CD4-positive, alpha-beta T cell treated with Interleukin-17A for 1 hour (primary cell): ENCODE measurements around the gene RBMS2.

Source experiments
- DNase-seq: peaks from one replicate; pipeline ENCODE4 v3.0.0-alpha.2; 2020

The RBMS2 gene

DNA sequence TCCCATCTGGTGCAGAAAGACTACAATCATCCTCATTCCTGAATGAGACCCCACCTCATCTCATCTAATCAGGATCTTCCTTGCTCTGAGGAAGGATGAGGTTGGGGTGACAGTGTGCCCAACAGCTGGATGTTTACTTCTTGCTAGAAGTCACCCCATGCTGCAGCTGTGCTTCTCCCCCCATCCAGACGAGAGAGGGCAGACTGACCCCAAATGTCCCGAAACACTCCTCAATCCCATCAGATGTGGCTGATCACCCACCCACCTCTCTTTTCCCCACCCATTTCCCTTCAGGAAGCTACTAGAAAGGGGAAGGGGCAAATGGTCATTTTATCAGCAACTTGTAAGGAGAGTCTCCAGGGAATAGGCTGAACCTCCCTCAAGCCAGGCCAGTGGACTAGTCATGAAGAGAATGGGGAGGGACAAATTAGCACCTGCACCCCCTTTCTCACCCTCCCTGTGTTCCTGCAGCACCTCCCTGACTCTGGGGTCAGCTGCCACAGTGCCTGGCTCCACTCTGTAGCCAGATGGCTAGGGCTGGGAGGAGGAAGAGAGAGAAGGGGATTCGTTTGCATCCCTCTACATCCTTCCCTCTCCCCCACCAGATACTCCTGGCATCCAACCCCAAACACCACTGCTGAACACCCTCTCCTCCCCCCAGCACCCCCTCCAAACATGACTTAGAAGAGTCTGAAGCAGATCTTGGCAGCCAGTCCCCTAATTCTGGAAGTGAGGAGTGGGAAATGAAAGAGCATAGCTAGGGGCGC is 111.3 kb downstream of the RBMS2 start:
- no peak for DNase-seq

DNA sequence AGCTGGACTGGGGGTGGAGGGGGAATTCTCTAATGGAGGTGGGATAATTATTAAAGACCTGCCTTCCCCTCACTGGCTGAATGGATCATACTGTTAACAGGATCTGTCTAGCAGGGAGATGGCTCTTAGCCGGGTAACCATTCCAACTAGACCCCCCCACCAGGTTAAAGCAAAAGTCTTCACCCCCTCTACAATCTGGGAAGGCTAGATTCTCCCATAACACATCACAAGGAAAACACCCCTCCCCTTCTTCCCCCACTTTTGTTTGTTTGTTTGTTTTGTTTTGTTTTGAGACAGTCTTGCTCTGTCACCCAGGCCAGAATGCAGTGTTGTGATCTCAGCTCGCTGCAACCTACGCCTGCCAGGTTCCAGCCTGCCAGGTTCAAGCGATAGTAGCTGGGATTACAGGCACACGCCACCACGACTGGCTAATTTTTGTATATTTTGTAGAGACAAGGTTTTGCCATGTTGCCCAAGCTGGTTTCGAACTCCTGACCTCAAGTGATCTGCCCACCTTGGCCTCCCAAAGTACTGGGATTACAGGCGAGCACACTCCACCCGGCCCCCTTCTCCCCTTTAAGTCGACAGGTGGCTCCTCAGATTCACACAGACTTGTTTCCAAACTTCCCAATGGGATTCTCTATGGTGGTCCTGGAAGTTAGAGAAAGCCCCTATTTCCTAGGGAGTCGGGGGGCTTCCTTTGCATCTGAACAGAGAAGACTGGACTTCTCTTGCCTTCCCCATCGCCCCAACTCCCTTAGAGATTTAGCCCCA is 112.0 kb downstream of the RBMS2 start:
- DNase-seq, result no peak

DNA sequence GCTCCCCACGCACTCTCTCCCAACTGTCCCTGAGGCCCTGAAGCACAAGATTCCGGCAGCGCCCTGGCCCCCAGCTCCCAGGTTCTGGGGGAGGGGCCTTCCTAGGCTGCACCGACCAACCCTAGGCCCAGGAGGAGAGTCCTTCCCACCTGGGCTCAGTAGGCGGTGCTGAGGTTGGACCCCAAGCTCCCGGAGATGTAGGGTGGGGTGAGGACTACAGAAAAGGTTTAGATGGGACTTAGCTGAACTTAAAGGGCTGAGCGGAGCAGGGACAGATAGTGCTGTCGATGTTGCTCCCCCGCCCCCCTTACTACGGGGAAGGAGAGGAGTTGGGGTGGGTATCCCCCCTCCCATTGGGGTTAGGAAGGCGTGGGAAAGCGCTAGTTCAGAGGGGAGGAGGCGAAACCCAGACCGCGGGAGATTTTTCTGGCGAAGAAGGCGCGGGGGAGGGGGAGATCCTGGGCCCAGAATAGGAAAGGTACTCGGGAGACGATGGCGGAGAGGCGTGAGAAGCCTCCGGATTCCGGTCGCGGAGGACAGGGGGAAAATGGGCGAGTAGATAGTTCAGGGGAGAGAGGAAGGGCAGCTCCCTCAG is 112.7 kb downstream of the RBMS2 start:
- DNase-seq, result peak; percentile 34

DNA sequence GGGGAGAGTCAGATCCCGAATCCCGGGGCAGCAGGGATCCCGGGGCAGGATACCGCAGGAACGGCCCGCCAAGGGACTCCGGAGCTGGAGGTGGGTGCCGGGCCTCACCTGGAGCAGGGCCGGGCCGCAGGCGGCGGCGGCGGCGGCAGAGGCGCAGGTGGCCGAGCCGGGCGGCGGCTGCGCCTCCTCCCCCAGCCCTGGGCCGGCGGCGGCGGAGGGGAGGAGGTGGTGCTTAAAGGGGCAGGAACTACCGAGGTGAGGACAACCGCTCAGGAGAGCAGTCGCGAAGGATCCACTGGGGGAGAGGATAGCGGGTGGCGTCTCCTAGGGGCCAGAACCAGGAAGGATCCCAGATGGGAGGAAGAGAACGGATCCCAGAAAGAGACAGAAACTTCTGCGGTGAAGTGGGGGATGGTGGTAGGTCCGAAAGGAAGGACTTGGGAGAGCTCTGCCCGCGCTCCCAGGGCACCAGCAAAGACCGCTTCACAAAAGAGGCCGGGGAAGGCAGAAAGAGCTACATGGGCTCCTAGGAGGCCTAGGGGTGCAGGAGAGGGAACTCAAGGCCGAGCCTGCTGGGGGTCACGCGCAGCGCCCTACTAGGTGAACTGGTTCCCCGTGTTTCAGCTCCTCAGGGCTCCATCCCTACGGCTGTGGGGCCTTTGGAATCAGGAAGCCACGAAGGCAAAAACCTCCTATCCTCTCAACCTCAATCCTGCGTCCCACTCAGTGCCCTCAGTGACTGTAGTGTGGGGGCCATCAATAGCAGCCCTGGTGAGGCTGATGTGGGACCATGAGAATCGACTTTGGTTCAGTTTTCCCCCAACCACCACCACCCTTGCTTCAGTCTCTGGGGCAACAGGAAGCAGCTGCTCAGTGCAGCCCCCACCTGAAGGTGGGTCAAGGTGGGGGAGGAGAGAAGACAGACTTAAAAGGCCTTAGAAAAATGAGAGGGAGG is 113.5 kb downstream of the RBMS2 start:
- peak; percentile 70 for DNase-seq

DNA sequence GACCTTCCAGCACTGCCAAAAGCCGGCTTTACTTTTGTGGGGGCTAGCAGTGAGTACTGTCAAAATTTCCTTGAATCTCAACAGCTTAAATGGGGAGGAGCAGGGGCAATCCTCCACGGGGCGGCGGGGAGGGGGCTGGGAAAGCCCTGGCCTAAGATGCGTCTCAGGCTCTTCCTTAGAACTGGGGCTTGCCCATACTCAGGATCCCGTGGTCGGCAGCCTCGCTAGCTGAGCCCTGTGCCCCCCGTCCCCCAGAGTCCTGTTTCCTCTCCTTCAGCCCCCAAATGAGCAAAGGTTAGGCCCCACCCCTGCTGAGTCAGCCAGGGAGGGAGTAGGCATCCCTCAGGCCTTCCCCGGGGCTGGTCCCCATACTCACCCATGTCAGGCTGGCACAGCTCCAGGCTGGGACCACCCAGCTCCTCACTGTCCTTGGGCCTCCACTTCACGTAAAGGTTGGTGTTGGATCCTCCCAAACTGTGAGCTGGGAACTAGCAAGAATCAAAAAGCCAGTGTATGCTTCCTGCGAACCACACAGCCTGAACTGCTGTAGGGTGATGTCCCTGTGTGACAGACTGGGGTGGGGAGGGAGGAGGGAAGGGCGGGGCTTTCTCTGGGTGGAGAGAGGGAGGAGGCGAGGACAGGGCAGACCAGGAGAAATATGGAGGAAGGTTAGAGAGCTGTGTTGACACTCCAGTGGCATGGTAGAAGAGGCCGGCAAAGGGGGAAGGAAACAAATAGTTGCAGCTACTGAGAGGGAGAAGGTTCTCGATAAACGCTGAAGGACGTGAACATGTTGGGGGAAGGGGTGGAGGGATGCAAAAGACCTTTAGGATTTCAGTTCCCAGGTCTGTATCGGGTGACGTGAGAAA is 114.4 kb downstream of the RBMS2 start:
- DNase-seq, result peak; percentile 89

DNA sequence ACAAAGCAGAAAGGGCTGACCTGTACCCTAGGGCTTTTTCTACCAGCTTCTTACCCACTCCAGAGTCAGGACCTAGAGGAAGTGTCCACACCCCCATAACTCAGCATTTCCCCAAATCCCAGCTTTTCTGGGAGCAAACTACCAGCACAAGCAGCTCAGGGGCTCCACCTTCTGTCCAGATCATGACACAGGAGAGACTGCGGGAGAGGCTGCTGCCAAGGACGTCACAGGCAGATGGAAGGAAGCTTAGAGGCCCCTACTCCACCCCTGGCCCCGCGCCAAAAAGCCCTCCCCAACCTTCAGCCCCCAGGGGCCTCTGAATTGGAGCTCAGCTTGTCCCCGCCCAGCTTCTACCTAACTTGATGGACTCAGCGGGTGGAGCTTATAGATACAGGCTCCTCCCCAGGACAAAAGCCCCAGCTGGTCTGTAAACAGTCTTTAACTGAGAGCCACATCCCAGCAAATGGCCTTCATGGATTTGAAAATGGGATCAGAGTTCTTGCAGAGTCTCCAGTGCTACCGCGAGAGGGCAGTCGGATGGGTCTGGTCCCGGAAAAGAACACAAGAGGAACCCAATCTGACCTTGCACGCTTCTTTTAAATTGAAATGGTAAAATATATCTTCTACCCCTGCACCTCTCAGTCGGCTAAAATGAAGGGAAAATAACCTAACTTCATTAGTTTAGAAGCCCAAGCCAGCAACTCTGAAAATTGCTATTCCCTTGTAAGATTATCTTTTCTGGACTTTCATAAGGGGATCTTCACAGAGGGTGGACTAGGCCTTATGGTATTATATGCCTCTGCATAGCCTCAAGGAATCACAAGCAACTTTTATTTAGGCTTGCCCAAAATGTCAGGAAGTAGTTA is 115.3 kb downstream of the RBMS2 start:
- peak; percentile 97 for DNase-seq

DNA sequence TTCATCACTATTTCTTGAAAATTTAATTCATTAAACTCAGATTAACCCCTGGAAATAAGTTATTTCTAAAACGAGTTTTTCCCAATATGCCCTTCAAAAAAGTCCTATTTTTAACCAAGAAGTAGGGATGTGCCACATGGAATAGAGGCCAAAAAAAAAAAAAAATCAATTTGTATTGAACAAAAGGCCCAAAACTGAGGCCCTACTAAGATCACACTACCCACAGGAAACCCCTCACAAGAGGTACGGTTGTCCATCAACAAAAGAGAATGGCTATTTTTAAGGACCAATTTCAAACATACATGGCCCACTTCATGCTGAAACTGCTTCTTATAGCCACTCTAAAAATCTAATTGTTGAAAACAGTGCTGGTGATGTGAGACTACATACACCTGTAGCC is 116.0 kb downstream of the RBMS2 start:
- DNase-seq, result no peak

DNA sequence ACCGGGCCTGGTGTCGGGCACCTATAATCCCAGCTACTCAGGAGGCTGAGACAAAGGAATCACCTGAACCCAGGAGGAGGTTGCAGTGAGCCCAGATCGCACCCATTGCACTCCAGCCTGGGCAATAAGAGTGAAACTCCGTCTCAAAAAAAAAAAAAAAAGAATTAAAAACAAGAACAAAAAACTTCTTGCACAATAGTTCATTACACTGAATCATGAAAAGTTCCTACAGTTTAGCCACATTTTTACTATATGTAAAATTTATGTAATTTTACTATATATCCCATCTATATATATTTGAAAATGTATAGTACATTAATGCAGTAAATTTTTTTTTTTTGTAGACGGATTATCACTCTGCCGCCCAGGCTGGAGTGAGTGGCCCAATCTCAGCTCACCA is 119.6 kb downstream of the RBMS2 start:
- no peak for DNase-seq

DNA sequence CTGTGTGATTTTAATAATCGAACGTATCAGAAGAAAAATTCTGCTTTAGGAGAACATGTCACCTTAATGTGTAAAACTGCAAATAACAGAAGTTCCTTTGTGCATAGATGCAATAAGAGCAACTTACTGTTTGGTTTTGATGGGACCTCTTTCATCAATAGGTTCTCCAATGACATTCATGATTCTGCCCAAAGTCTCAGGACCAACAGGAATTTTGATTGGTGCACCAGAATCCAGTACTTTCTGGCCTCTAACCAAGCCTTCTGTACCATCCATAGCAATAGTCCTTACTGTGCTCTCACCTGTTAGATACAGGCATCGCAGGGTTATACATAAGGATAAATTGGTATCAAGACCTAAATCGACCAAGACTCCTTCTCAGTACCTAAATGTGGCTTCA is 123.0 kb downstream of the RBMS2 start:
- DNase-seq, result no peak

DNA sequence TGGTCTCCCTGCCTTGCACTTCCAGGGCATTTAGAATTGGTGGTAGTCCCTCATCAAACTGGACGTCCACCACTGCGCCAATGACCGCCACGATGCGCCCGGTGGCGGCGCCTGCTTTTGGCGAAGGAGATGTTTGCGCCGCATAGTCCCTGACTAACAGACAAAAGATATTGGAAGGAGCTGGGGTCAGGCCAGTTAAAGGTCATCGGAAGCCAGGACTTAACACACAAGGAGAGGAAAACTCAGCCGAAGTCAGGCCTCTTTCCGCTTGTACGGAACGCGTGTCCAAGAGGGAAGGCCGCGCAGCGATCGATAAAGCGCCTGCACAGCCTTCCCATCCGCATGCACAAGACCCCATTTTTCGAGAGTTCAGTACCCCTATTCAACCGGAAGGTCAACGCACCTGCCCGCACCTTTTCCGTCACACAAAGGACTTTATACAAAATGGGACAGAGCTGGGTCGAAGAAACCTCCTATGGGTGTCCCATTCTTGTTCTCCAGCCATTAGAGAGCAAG is 123.6 kb downstream of the RBMS2 start:
- DNase-seq, result no peak
